ENCODE measurements around the gene TP53I13. TPM values are rescaled to one million over a fixed set of nuclear protein-coding genes. Genes with fewer than 3 reads are reported as not detected.

TP53I13 gene
- total RNA-seq, 1 experiment from 2014 or later: 33.3 TPM

GRCh38 chr17:29572691-29573557 lies 4.4 kb downstream of the TP53I13 start (continued):
- TF ChIP-seq ZBTB33 (IDR thresholded peaks at IDR 0.05; ENCODE audit: extremely low read depth, insufficient replicate concordance, low read length) (no peak), POLR2AphosphoS5 (IDR thresholded peaks at IDR 0.05; ENCODE audit: low read depth, low read length) (peak; percentile 23; the same call in 1 of the 2 replicates), RAD21 (IDR thresholded peaks at IDR 0.05; ENCODE audit: low read depth) (peak; percentile 44; the same call in 1 of the 2 replicates)

- no peak overlapping the region for H2AFZ ChIP-seq (ENCODE audit: low read depth, low read length, poor library complexity, severe bottlenecking)
- peaks cover 3 to 6% of the 10 kb centered on the region in 2 experiments; a peak in 2 of 4 replicates for H3K36me3 ChIP-seq (ENCODE audit: control insufficient read depth in 1 of 2, insufficient read depth in 2 of 2, low read length in 2 of 2)
- no peaks in the 10 kb centered on the region for H3K9me3 ChIP-seq (ENCODE audit: control insufficient read depth in 1 of 2, insufficient read depth in 1 of 2, low read depth in 1 of 2, low read length in 2 of 2)
- DNase-seq (ENCODE audit: low read depth, low spot score) (no peak), ATAC-seq (no peak)
- intact Hi-C loops (cut with micrococcal nuclease): no loop called here
- H3K27me3 ChIP-seq (ENCODE audit: insufficient read depth, low read length): no peaks in the 10 kb centered on the region
- TSS peak; percentile 48 for BruUV-seq (replicated peaks)
- H3K9ac ChIP-seq (ENCODE audit: low read length): no peak overlapping the region
- H3K9me2 ChIP-seq (ENCODE audit: insufficient read depth): no peaks in the 10 kb centered on the region
- TF ChIP-seq ZNF274 (IDR thresholded peaks at IDR 0.05; ENCODE audit: low read depth, low read length) (no peak), CBX3 (IDR thresholded peaks at IDR 0.05; ENCODE audit: low read depth) (no peak), POLR2A (IDR thresholded peaks at IDR 0.05; ENCODE audit: borderline replicate concordance, extremely low read depth, insufficient read depth, insufficient read length) (no peak), SRF (IDR thresholded peaks at IDR 0.05; ENCODE audit: low read depth) (no peak), SIN3A (IDR thresholded peaks at IDR 0.05; ENCODE audit: low read depth) (no peak), MAX (IDR thresholded peaks at IDR 0.05) (no peak), FOSL1 (IDR thresholded peaks at IDR 0.05; ENCODE audit: low read depth) (no peak), EZH2phosphoT487 (IDR thresholded peaks at IDR 0.05; ENCODE audit: borderline replicate concordance) (no peak), SP1 (IDR thresholded peaks at IDR 0.05; ENCODE audit: low read depth) (no peak), POLR2AphosphoS5 (IDR thresholded peaks at IDR 0.05; ENCODE audit: low read depth, low read length) (no peak), TCF7L2 (IDR thresholded peaks at IDR 0.05; ENCODE audit: borderline replicate concordance, extremely low read depth, insufficient read depth, insufficient read length) (no peak), REST (IDR thresholded peaks at IDR 0.05; ENCODE audit: low read depth) (no peak)
- no peaks in the 10 kb centered on the region for H3K79me2 ChIP-seq (ENCODE audit: insufficient read depth, low read length)
- no peak overlapping the region for H3K4me3 ChIP-seq (replicated peaks in 1 of 2; ENCODE audit: low read depth in 1 of 2, low read length in 2 of 2)
- ChIA-PET RAD21 (ENCODE audit: low non-redundant PET in 1 of 2, low total read pairs in 2 of 2, uncharacterized antibody in 2 of 2, unreplicated experiment in 2 of 2) (no interaction called here), POLR2A (no interaction called here), CTCF (interaction anchor here (1.6 kb wide), 1 partner anchor 203 kb away, joined by 5 read pairs; no protein-coding TSS in a partner anchor)
- H4K20me1 ChIP-seq (ENCODE audit: insufficient read depth): no peaks in the 10 kb centered on the region
- no peak overlapping the region for H3K4me2 ChIP-seq (ENCODE audit: low read length)
- no peak overlapping the region for H3K27ac ChIP-seq (ENCODE audit: low read depth, low read length)
- peaks cover 3 to 6% of the 10 kb centered on the region in 2 experiments; a peak in 2 of 4 replicates for H3K4me1 ChIP-seq (ENCODE audit: control insufficient read depth in 1 of 2, insufficient read depth in 2 of 2, low read length in 2 of 2)
These were observed 5.0 kb downstream of the TP53I13 start for GRCh38 chr17:29573558-29573869.

Data from HCT116 (cell line).